ENCODE data around the gene BTBD9.
"Not testable (repeated sequence)": the region's sequence is repeated elsewhere in the genome, so short reads cannot be mapped to it uniquely, and the experiment has no call there.

The BTBD9 gene

GRCh38 chr6:38648629-38649028, 8.9 kb upstream of the BTBD9 start:
- DNase-seq = no peak

- DNase-seq = no peak
These were observed 6.6 kb upstream of the BTBD9 start for GRCh38 chr6:38646166-38646878.

- no peak for DNase-seq
These were observed 5.2 kb upstream of the BTBD9 start for GRCh38 chr6:38644951-38645350.

- no peak for DNase-seq
These were observed 634 bp upstream of the BTBD9 start for GRCh38 chr6:38640216-38640909.

GRCh38 chr6:38638941-38639497, 710 bp downstream of the BTBD9 start:
- peak; percentile 54 to 74 for DNase-seq

GRCh38 chr6:38637756-38638155, 2.0 kb downstream of the BTBD9 start:
- no peak for DNase-seq

GRCh38 chr6:38636027-38636426, 3.7 kb downstream of the BTBD9 start:
- DNase-seq = no peak

GRCh38 chr6:38634518-38634917, 5.2 kb downstream of the BTBD9 start:
- no peak for DNase-seq

GRCh38 chr6:38632490-38632889, 7.2 kb downstream of the BTBD9 start:
- DNase-seq = no peak

GRCh38 chr6:38631186-38631783, 8.4 kb downstream of the BTBD9 start:
- no peak for DNase-seq

- DNase-seq = no peak
These were observed 14.5 kb downstream of the BTBD9 start for GRCh38 chr6:38625217-38625616.

GRCh38 chr6:38619342-38619741, 20.4 kb downstream of the BTBD9 start:
- not testable (repeated sequence) for DNase-seq

GRCh38 chr6:38618301-38618700, 21.4 kb downstream of the BTBD9 start:
- DNase-seq = not testable (repeated sequence)

GRCh38 chr6:38617856-38618255, 21.9 kb downstream of the BTBD9 start:
- no peak for DNase-seq

- no peak for DNase-seq
These were observed 27.4 kb downstream of the BTBD9 start for GRCh38 chr6:38612143-38612965.

GRCh38 chr6:38610050-38610625, 29.6 kb downstream of the BTBD9 start:
- no peak for DNase-seq

- DNase-seq = no peak
These were observed 35.0 kb downstream of the BTBD9 start for GRCh38 chr6:38604700-38605099.

GRCh38 chr6:38603966-38604365, 35.8 kb downstream of the BTBD9 start:
- DNase-seq = no peak

- no peak for DNase-seq
These were observed 36.2 kb downstream of the BTBD9 start for GRCh38 chr6:38603496-38603895.

- no peak for DNase-seq
These were observed 39.7 kb downstream of the BTBD9 start for GRCh38 chr6:38599966-38600550.

GRCh38 chr6:38599261-38599660, 40.5 kb downstream of the BTBD9 start:
- no peak for DNase-seq

- no peak for DNase-seq
These were observed 45.6 kb downstream of the BTBD9 start for GRCh38 chr6:38593998-38594665.

Measured in stimulated activated CD4-positive, alpha-beta T cell treated with anti-CD3 and anti-CD28 coated beads, Interleukin-4, amount 100 ng/mL, for 4 hours (primary cell).